AG04450 (cell line): ENCODE measurements around the gene CALR. TPM values are rescaled to one million over a fixed set of nuclear protein-coding genes. Genes with fewer than 3 reads are reported as not detected.
A peak's percentile ranks its signal among the peaks of the same experiment; 100 is the strongest.

ENCODE experiments used
- CTCF ChIA-PET: fragments of 300-600, 350-600 bp; formaldehyde crosslinking; extraction: SDS; loops from one replicate; lab custom pipeline; 2022; ENCODE audit warnings: antibody characterized with exemption, inconsistent platforms; lab: Charles Lee
- POLR2A ChIA-PET: fragments of 350-600 bp; formaldehyde crosslinking; extraction: SDS; loops from one replicate; lab custom pipeline; 2021; ENCODE audit warnings: antibody characterized with exemption, inconsistent platforms; lab: Yijun Ruan, JAX
- DNase-seq: peaks from one replicate; pipeline ENCODE4 v3.0.0-alpha.2; 2011; ENCODE audit warnings: low read depth, low spot score
- H3K27ac ChIP-seq: one replicate; pipeline ENCODE4 v1.5.1; 2012; ENCODE audit warnings: low read depth, low read length, control low read depth
- H3K27me3 ChIP-seq: one replicate; pipeline ENCODE4 v1.6.0; 2012; ENCODE audit warnings: low read length; ENCODE audit not compliant: control insufficient read depth, insufficient read depth
- H3K4me3 ChIP-seq: 2 replicates; pipeline ENCODE4 v1.5.1; 2011; ENCODE audit warnings: mild to moderate bottlenecking, low read depth, low read length, control low read depth
- H3K9me3 ChIP-seq: 2 replicates; pipeline ENCODE4 v1.5.1; 2012; ENCODE audit warnings: low read length; ENCODE audit not compliant: control insufficient read depth, insufficient read depth
- CTCF ChIP-seq: IDR thresholded peaks from 2 replicates; pipeline ENCODE4 v1.5.1; 2011; ENCODE audit warnings: low read depth, low read length, control low read depth, inconsistent platforms
- polyA plus RNA-seq: library from polyadenylated mRNA; depleted of rRNA; stranded (reverse); fragments of >200 nt; gene quantifications from 2 replicates; pipeline ENCODE4 v1.2.3, GENCODE V29; 2011

The CALR gene
- polyA plus RNA-seq, 1 experiment = 1,650 TPM

GRCh38 chr19:12944104-12944674 lies 5.8 kb downstream of the CALR start:
- Histone ChIP-seq H3K27ac (peak overlapping the region; percentile 21), H3K4me3 (no peak overlapping the region), H3K27me3 (no peaks in the 10 kb centered on the region), H3K9me3 (no peaks in the 10 kb centered on the region; the same call in 1 of the 2 replicates)
- TF ChIP-seq CTCF = no peak
- ChIA-PET CTCF (no interaction called here), POLR2A (interaction anchor here (0.6 kb wide), 1 partner anchor 12 kb away, joined by 4 read pairs; no protein-coding TSS in a partner anchor)
- no peak for DNase-seq

DNA sequence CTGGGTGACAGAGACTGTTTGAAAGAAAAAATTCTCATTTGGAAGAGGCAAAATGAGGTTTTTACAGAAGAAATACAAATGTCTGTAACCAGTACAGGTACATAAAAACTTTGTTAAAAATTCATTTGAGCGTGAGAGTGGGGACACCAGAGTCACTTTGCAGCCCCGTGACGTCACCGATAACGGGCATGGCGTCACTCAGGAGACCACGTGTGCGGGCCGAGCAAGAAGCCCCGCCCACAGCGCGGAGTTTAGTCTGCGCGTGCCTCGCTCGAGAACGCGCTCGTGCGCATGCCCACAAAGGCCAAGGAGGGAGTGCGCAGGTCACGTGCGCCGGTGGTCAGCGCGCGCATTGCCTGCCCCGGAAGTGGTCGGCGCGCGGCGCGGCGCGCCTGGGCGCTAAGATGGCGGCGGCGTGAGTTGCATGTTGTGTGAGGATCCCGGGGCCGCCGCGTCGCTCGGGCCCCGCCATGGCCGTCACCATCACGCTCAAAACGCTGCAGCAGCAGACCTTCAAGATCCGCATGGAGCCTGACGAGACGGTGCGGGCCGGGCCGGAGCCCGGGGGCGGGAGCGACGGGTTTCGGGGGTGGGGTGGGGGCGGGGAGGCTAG lies 7.2 kb downstream of the CALR start, which contains the start of gene RAD23A:
Gene RAD23A (plus strand): TSS at position 384 of the 613 bp plus-strand sequence. CDS start 87 bp downstream, at position 471.
- CTCF ChIA-PET = no interaction called here
- Histone ChIP-seq H3K27me3 (no peaks in the 10 kb centered on the region), H3K9me3 (no peaks in the 10 kb centered on the region; the same call in 1 of the 2 replicates), H3K27ac (peak within 1 kb of the TSS; percentile 93), H3K4me3 (peak within 1 kb of the TSS; percentile 82)
- no peak for TF ChIP-seq CTCF
- DNase-seq = peak; percentile 97
- POLR2A ChIA-PET = interaction anchor here (0.6 to 1.5 kb wide), 9 partner anchors 8 to 849 kb away, joined by 3 to 9 read pairs (median 6); partner anchors contain the start of genes FARSA, GADD45GIP1 and GCDH

DNA sequence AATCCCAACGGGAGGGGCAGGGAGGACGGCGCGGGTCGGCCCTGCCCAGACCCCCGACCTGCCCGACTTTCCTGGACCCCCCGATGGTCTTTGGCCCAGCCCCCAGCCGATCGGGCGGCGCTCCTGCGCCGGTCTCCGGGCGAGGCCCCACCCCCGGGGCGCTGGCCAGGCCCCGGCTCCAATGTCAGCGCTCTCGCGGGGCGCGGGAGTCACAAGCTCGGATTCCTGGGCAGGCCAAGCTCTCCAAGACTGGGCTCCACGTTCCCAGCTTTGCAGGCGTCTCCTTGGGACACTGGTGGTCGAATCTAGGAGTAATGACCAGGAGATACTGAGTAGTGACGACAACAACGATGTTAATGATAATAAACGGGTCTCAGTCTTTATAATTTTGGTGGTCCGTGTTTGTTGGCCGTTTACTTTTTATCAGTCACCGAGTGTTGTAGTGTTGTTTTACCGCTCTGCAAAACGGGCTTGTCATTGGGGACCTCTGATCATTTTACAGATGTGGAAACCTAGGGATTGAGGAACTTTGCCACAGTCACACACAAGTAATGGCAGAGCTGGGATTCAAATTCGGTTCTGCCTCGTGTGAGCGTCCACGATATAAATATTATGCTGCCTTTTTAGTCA lies 7.8 kb downstream of the CALR start:
- no peaks in the 10 kb centered on the region; the same call in 1 of the 2 replicates for H3K9me3 ChIP-seq
- H3K4me3 ChIP-seq = peak overlapping the region; percentile 82
- TF ChIP-seq CTCF = no peak
- POLR2A ChIA-PET = interaction anchor here (0.6 to 1.5 kb wide), 21 partner anchors 8 to 1793 kb away, joined by 3 to 10 read pairs (median 4); partner anchors contain the start of genes DNASE2, FARSA, GADD45GIP1 and GCDH
- CTCF ChIA-PET = interaction anchor here (0.6 kb wide), 1 partner anchor 8 kb away, joined by 3 read pairs; no protein-coding TSS in a partner anchor
- peak; percentile 48 for DNase-seq
- peak overlapping the region; percentile 93 for H3K27ac ChIP-seq
- no peaks in the 10 kb centered on the region for H3K27me3 ChIP-seq

GRCh38 chr19:12946731-12947496 lies 8.5 kb downstream of the CALR start:
- DNase-seq = no peak

More at GRCh38 chr19:12946731-12947496, 8.5 kb downstream of the CALR start:
- H3K27me3 ChIP-seq = no peaks in the 10 kb centered on the region
- ChIA-PET CTCF (interaction anchor here (0.6 to 1.8 kb wide), 2 partner anchors 7 to 18 kb away, joined by 3 to 8 read pairs; no protein-coding TSS in a partner anchor), POLR2A (interaction anchor here (0.6 to 1.5 kb wide), 20 partner anchors 7 to 1794 kb away, joined by 3 to 10 read pairs (median 4); partner anchors contain the start of genes DNASE2, FARSA, GADD45GIP1 and GCDH)
- no peaks in the 10 kb centered on the region; the same call in 1 of the 2 replicates for H3K9me3 ChIP-seq
- H3K4me3 ChIP-seq = peak overlapping the region; percentile 82
- TF ChIP-seq CTCF = no peak
- peak overlapping the region; percentile 47 for H3K27ac ChIP-seq
